NCI-H748 treated with DMSO at 0.1 percent for 48 hours (cell line): ENCODE results near the gene TKFC.
"Not testable (repeated sequence)": the region's sequence is repeated elsewhere in the genome, so short reads cannot be mapped to it uniquely, and the experiment has no call there.

Source experiments
- DNase-seq: peaks from one replicate; lab custom pipeline; 2025; lab: John Stamatoyannopoulos, UW

The TKFC gene

DNA sequence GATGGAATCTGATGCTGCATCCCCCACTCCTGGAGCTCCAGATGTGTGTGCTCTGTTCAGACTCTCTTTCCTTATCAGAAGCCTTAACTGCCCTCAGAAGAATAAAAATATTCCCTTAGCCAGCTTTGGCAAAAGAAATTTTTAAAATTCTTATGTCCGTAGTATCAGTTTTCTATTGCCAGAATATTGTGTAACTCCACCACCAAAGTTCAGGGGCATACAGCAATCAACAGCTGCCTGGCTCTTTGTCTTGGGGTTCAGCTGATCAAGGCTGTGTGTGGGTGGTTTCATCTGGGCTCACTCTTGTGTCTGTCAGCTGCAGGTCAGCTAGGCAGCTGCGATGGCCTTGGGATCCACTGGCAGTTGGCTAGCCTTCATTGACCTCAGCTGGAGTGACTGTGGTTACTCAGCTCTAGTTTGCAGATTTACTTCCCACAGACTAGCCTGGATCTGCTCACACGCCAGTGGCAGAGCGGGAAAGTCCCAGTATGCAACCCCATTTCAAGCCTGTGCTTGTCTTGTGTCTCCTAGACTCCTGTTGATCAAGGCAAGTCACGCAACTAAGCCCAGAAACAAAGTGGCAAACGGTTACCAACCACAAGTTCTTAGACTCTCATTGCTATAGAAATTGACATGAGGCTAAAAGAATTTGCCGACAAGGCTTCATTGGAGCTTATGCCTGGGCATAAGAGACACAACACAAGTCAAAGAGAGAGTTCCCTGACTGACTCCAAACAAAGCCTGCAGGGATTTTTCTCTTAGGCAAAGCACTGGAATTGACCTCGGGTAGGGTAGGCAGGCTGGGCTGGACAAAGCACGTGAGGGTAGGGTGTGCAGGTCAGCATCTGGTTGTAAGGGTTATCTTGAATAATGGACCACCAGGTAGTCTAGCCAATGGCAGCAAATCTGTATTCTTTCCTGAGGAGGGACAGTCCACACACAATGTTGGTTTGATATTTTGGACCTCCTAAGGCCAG, 36.6 kb downstream of the TKFC start:
- no peak for DNase-seq

DNA sequence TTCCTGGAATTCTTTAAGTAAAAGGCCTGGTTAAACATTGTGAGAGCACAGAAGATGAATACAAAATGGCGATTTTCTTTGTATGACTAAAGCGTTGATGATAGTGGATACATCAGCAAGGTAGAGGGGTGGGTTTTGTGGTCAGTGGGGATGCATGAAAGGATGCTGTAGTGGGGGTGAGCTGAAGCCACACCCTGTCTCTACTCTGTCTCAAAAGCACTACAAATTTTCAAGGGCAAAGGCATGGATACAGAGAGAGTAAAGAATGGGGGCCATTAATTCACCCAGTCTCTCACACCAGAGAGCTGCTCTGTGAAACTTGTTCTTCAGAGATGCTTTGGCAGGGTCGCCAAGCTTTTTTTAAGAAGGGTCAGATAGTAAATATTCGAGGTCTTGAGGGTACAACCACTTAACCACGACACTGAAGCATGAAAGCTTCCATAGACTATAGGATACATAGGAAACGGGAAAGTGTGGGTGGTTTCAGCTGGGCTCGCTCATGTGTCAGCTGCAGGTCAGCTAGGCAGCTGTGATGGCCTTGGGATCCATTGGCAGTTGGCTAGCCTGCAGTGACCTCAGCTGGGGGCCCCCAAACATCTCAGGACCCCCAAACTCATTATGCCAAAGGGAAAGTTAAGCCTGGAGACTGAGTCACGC, 37.4 kb downstream of the TKFC start:
- DNase-seq = no peak

DNA sequence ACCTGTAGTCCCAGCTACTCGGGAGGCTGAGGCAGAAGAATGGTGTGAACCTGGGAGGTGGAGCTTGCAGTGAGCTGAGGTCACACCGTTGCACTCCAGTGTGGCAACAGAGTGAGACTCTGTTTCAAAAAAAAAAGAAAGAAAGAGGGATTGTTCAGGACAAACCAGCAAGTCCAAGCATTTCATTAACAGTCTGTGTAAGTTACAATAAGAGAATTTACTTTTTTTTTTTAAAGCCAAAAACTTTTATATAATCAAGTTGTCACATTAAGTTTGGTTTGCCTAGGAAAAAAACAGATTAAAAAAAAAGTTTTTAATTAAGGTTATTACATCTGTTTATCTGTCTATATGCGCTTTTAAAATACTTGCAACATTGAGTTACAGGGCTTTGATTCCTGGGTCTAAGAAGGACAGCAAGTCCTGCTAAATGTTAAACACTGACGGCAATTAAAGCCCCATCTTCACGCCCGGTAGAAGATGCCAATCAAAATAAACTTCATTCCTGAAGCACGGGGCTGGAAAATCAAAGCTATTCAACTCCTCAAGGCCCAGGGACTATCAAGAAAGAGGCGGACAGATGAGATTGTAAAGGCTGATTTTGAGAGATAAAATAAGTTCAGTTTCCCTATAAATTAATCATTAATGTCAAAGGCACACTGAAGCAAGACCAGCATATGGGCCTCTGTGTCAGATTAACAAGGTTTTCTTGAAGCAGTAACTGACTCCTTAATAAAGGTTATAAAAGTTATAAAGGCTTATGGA, 39.8 kb downstream of the TKFC start:
- no peak for DNase-seq

DNA sequence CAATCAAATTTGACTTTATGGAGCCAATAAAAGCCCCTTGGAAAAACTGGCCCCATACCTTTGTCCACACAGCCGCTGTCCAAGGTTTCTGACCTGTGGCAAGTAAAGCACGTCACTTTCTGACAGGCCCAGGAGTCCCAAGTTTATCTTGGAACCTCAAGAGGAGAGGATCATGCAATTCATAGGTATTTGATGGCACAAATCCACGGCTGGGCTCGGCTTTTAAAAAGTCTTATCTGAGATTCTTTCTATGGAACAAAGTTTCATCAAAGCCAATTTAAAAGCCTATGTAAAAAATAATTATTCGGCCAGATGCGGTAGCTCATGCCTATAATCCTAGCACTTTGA, 42.7 kb downstream of the TKFC start:
- DNase-seq = no peak

DNA sequence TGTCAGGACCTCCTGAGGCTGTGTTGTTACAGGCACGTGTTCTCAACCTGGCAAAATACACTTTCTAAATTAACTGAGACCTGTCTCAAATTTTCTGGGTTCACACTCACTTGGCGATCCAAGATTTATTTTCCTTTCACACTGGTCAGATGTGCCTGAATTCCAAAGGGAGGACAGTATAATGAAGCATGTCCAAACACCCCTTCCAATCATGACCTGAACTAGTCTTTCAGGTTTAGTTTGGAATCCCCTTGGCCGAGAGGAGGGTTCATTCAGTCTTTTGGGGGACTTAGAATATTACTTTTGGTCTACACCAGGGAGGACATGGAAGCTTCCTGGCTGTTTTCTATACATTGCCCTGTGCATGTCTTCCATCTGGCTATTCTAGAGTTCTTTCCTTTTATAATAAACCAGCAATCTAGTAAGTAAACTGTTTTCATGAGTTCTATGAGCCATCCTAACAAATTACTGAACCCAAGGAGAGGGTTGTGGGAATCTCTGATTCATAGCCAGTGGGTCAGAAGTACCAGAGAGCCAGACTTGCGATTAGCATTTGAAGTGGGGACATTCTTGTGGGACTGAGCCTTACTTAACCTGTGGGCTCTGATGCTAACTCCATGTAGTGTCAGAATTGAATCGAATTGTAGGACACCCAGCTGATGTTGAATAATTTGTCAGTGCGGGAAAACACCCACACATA, 44.6 kb downstream of the TKFC start:
- DNase-seq = no peak

DNA sequence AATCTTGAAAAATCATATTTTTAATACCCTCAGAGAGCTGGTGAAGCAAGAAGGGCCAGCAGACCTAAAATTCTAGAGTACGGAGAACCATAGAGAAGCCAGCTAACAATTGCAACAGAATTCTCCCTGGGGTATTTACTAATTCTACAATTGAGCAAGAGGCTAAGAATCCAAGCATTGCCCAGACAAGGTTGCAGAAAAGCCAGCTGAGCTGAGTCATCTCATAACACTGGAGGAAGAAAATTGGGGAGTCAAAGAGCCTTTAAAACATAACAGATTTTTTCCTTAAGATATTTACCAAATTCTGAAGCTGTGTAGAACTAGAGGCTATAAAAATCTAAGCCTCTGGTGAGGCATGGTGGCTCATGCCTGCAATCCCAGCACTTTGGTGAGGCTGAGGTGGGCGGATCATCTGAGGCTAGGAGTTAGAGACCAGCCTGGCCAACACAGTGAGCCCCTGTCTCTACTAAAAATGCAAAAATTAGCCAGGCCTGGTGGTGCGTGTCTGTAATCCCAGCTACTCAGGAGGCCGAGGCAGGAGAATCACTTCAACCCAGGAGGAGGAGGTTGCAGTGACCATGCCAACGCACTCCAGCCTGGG, 45.8 kb downstream of the TKFC start:
- no peak for DNase-seq

DNA sequence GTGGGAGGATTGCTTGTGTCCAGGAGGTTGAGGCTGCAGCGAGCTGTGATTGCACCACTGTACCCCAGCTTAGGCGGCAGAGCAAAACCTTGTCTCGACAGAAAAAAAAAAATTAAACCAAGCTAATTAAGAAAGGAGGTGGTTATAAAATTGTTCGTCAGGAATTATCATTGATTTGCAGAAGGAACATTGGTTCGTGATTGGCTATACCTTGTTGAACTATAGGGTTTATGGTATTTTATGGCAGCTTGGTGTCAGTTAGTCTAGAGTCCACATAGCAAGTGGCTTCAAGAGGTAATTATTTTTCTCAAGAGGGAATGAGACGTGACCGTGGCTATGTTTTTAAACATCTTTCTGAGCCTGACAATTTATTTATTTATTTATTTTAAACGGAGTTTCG, 47.9 kb downstream of the TKFC start:
- no peak for DNase-seq

DNA sequence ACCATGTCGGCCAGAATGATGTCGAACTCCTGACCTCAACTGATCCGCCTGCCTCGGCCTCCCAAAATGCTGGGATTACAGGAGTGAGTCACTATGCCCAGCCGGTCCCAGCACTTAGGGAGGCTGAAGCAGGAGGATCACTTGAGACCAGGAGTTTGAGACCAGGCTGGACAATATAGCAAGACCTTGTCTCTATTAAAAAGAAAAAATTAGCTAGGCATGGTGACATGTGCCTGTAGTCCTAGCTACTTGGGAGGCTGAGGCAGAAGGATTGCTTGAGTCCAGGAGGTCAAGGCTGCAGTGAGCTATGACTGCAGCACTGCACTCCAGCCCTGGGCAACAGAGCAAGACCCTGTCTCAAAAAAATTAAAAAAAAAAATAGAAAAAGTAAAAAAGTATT, 50.8 kb downstream of the TKFC start:
- DNase-seq = not testable (repeated sequence)

DNA sequence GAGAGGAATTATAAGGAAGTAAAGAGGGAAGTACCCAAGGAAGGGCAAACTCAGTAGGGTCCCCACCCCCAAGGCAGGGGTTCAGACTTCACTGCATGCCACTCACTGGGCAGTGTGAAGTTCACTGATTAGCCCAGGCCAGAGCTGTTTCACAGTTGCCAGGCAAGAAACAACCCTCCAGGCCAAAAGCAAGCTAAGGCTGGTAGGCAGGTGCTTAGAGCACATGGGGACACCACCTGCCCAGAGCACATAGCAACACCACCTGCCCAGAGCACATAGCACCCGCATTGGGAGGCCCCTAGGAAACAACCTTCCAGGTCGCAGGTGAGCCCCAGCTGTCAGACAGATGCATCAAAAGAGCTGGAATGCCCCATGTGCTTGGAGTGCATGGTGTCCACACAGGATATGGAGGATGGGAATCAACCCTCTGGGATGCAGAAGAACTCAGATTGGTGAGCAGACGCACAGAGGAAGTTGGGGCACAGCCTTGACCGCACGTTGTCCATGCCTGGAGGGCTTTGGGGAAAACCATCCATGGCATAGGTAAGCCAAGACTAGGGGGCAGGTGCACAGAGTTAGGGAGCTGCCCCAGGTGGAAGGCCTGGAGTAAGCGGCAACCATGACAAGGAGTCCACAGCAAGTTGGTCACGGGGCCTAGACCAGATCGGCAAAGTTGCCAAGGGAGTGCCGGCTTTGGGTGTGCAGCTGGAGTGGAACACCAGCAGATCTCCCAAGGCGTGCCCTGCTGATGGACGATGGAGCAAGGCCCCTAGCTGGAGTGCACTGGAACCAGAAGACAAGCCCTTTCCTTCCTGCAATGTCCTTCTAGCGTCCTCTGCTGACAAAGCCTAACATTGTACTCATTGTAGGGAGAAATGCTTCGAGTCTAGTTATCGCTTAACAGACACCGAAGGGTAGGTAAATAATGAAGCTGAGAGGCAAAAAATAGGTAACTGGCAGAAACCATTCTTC, 51.5 kb downstream of the TKFC start:
- DNase-seq = no peak

DNA sequence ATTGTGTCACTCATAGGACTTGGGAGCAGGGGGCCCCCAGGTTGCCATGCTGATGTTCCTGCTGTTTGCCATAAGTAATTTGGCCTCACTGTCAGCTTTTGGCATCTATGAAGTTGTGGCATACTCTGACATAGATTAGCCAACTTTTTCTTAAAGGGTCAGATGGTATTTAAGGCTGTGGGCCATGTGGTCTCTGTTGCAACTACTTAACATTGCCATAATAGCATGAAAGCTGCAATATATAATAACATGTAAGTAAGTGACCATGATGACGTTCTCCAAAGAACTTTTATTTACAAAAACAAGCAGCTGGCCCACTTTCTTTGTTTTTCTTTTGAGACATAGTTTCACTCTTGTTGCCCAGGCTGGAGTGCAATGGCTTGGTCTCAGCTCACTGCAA, 57.1 kb downstream of the TKFC start:
- no peak for DNase-seq

DNA sequence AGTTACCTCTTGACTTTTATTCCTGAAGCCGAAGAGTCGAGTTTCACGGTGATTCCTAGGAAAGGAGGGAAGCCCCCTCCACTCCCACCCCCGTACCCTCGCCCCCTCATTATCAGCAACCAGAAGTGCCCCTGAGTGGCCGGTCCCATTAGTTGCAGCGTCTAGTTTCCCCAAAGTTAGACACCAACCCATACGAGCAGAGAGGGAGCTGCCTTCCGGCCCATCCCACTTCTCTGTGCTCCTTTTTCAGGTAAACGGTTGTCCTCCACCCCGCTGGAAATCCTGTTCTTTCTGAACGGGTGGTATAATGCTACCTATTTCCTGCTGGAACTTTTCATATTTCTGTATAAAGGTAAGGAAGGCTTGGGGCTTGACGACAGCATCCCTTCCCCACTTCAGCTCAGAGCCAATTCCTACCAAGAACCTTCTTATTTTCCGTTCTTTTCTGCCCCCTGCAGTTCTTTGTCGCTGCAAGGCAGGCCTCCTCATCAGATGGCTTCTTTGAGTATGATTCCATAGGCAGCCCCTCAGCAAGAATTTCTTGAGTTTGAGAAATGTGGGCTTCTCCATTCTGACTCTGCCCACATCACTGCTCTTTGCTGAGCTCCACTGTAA, 60.1 kb downstream of the TKFC start:
- DNase-seq = no peak
